ENCODE measurements around the gene CTSS.

GRCh38 chr1:150777544-150777943 is 12.0 kb upstream of the CTSS start:
- TF ChIP-seq CTCF (IDR thresholded peaks at IDR 0.05) (no peak), POLR2A (IDR thresholded peaks at IDR 0.05) (no peak)
